GM21526 (cell line): ENCODE results near the gene OSTC.
"Not testable (repeated sequence)": the region's sequence is repeated elsewhere in the genome, so short reads cannot be mapped to it uniquely, and the experiment has no call there.

ENCODE experiments used
- ATAC-seq: cut with Tn5 transposase; IDR thresholded peaks from one replicate; pipeline ENCODE4 v1.9.1; 2021; ENCODE audit warnings: moderate library complexity; ENCODE audit not compliant: unreplicated experiment, low FRiP score

Gene OSTC

DNA sequence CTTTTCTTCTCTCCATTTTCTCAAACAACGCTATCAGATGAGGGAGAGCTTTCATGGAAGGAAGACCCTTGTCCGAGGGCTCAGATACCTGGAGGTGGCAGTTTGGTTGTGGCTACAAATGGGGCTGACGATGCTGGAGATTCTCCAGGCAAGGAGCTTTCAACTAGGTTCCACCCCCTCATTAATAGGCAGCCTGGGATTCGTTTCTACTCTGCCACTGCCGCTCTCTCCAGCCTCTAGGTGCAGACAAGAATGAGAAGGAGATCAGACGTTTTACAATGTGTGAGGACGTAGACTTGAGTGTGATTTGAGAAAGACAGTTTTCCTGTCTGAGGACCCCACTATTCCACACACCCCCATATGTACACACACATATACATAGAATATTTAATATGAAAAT, 59.3 kb downstream of the OSTC start:
- no peak for ATAC-seq

GRCh38 chr4:108710578-108710977, 60.2 kb downstream of the OSTC start:
- not testable (repeated sequence) for ATAC-seq

DNA sequence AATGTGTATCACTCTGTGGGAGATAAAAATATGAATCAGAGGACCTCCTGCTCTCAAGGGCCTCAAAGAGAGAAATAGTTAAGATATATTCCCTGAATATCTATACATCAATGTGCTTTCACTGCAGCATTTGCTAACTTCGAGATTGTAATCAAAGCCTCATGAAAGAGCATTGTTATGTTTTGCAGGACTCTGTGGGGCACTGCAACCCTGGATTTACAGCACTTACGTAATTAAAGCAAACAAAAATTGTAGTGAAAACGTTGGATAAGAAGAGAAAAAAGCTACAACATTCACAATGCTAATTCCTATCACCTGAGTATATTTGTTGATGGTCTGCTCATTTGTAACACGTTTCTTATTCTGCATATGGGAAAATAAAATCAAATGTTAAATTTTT, 64.5 kb downstream of the OSTC start:
- ATAC-seq = no peak

GRCh38 chr4:108716340-108716739, 65.9 kb downstream of the OSTC start:
- no peak for ATAC-seq

DNA sequence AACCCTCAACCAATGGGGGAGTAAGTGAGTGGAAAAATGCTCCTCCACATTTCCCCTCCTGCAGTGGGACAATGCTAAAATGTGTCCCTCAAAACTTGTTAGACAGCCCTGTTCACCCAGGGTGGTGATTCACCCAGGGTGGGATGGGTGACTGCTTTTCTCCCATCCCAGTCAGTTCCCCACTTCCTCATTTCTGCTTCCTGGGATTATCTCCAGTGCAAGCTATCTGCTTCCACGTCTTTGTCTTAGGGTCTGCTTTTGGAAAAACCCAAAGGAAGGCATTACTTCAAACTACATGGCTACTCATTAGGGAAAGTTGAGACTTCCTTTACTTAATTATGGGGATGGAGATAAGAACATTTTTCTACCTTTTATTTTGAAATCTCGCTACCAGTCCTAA, 67.0 kb downstream of the OSTC start:
- no peak for ATAC-seq
